Tibial nerve (tissue), 4 donors: ENCODE measurements around the gene MAP1LC3B. TPM values are rescaled to one million over a fixed set of nuclear protein-coding genes. Genes with fewer than 3 reads are reported as not detected.

ENCODE experiments used
- DNase-seq, 2 donors: peaks; one replicate each; pipeline ENCODE4 v3.0.0-alpha.2; 2019; ENCODE audit warnings: low spot score in 2 of 2
- H3K27ac ChIP-seq, 4 donors: fragments of 200-600 bp; sonication (generic) in 3 of 4; one replicate each; pipeline ENCODE4 v1.5.1; 2017 to 2019; ENCODE audit warnings: mild to moderate bottlenecking in 1 of 4
- H3K27me3 ChIP-seq, 2 donors: fragments of 200-600 bp; sonication (generic) in 1 of 2; one replicate each; pipeline versions ENCODE4 v1.5.1 to v1.6.0; 2017 to 2019
- H3K36me3 ChIP-seq, 3 donors: fragments of 200-600 bp; sonication (generic); one replicate each; pipeline ENCODE4 v1.5.1; 2018 to 2019
- H3K4me1 ChIP-seq, 4 donors: fragments of 200-600 bp; sonication (generic) in 3 of 4; one replicate each; pipeline ENCODE4 v1.5.1; 2017 to 2019
- H3K4me3 ChIP-seq, 4 donors: fragments of 200-600 bp; sonication (generic) in 3 of 4; one replicate each; pipeline ENCODE4 v1.5.1; 2017 to 2019; ENCODE audit warnings: mild to moderate bottlenecking in 1 of 4, moderate library complexity in 1 of 4
- H3K9me3 ChIP-seq, 4 donors: fragments of 200-600 bp; sonication (generic) in 3 of 4; one replicate each; pipeline ENCODE4 v1.5.1; 2017 to 2019
- CTCF ChIP-seq, 5 experiments: fragments of 200-600 bp in 3 of 5; fragments of 450-650 bp in 2 of 5; sonication (generic) in 3 of 5; IDR thresholded peaks; one replicate each; pipeline ENCODE4 v1.5.1; 2016 to 2019; ENCODE audit warnings: antibody characterized with exemption in 5 of 5, mild to moderate bottlenecking in 3 of 5, moderate library complexity in 2 of 5
- EP300 ChIP-seq, 2 donors: sonication (generic); formaldehyde crosslinking; IDR thresholded peaks; one replicate each; pipeline ENCODE4 v1.6.1; 2017; ENCODE audit warnings: antibody characterized with exemption in 2 of 2, mild to moderate bottlenecking in 1 of 2
- POLR2A ChIP-seq, 2 donors: fragments of 450-650 bp; IDR thresholded peaks; one replicate each; pipeline ENCODE4 v1.6.1; 2017; ENCODE audit warnings: antibody characterized with exemption in 2 of 2, mild to moderate bottlenecking in 2 of 2, moderate library complexity in 2 of 2
- WGBS, 2 donors: methylation state at CpG; one replicate each; pipeline ENCODE4 v1.1.5; 2018; 5-methylcytosine and 5-hydroxymethylcytosine counted together
- total RNA-seq, 4 donors: library from RNA; depleted of rRNA; stranded (reverse); fragments of >200 nt; gene quantifications; one replicate each; pipeline ENCODE4 v1.1.0, GENCODE V29; 2016

MAP1LC3B gene
- total RNA-seq, 4 donors from 2014 or later: 60.9 to 78.1 (median 68.2) TPM

GRCh38 chr16:87391324-87391949 is 699 bp upstream of the MAP1LC3B start:
- H3K27ac ChIP-seq: peak overlapping the region; percentile 98 to 100 (median 100)
- DNase-seq: peak; percentile 52 to 57
- H3K4me1 ChIP-seq: peaks cover 6 to 62% (median 34%) of the 10 kb centered on the region in 4 donors
- H3K9me3 ChIP-seq: no peaks in the 10 kb centered on the region
- no peaks in the 10 kb centered on the region for H3K36me3 ChIP-seq
- TF ChIP-seq EP300 (IDR thresholded peaks at IDR 0.05) (no peak), CTCF (IDR thresholded peaks at IDR 0.05) (peak in 1 of 5 experiments; percentile 7)
- H3K27me3 ChIP-seq: no peaks in the 10 kb centered on the region
- H3K4me3 ChIP-seq: peak overlapping the region; percentile 46 to 88 (median 81)
- WGBS, 2 donors: 8 to 14% methylated on average over 21 to 30 of the region's 44 CpGs

- WGBS, 2 donors: 1% methylated on average over 29 to 51 of the region's 53 CpGs
- Histone ChIP-seq H3K4me3 (peak overlapping the region; percentile 74 to 88 (median 81)), H3K27ac (peak overlapping the region; percentile 81 to 100 (median 99)), H3K9me3 (no peaks in the 10 kb centered on the region), H3K36me3 (no peaks in the 10 kb centered on the region), H3K4me1 (peaks cover 6 to 56% (median 25%) of the 10 kb centered on the region in 4 donors), H3K27me3 (no peaks in the 10 kb centered on the region)
- no peak for DNase-seq
- TF ChIP-seq EP300 (IDR thresholded peaks at IDR 0.05) (no peak), CTCF (IDR thresholded peaks at IDR 0.05) (peak in 3 of 5 experiments; percentile 25 to 37 (median 34)), POLR2A (IDR thresholded peaks at IDR 0.05) (no peak)
These were observed 914 bp downstream of the MAP1LC3B start for GRCh38 chr16:87392821-87393679.

GRCh38 chr16:87393680-87394055 is 1.5 kb downstream of the MAP1LC3B start:
- H3K4me1 ChIP-seq: peaks cover 6 to 52% (median 24%) of the 10 kb centered on the region in 4 donors

GRCh38 chr16:87395181-87395842 is 3.2 kb downstream of the MAP1LC3B start:
- Histone ChIP-seq H3K36me3 (peaks cover 0 to 19% (median 14%) of the 10 kb centered on the region in 3 donors), H3K27me3 (no peaks in the 10 kb centered on the region), H3K27ac (no peak overlapping the region), H3K4me3 (no peak overlapping the region), H3K9me3 (no peaks in the 10 kb centered on the region), H3K4me1 (peaks cover 6 to 45% (median 22%) of the 10 kb centered on the region in 4 donors)
- TF ChIP-seq EP300 (IDR thresholded peaks at IDR 0.05): no peak
- TF ChIP-seq POLR2A (IDR thresholded peaks at IDR 0.05): no peak
- TF ChIP-seq CTCF (IDR thresholded peaks at IDR 0.05): no peak
- WGBS, 2 donors: 60 to 62% methylated on average over 7 of the region's 7 CpGs
- DNase-seq: no peak

More at GRCh38 chr16:87393680-87394055, 1.5 kb downstream of the MAP1LC3B start:
- no peak for TF ChIP-seq POLR2A (IDR thresholded peaks at IDR 0.05)
- no peak for TF ChIP-seq CTCF (IDR thresholded peaks at IDR 0.05)
- TF ChIP-seq EP300 (IDR thresholded peaks at IDR 0.05): no peak
- no peaks in the 10 kb centered on the region for H3K27me3 ChIP-seq
- peak overlapping the region in 3 of 4 donors; percentile 74 to 84 (median 78) for H3K4me3 ChIP-seq
- 77 to 78% methylated on average over 6 of the region's 6 CpGs for WGBS, 2 donors
- no peak for DNase-seq
- H3K36me3 ChIP-seq: peaks cover 0 to 2% (median 2%) of the 10 kb centered on the region in 3 donors
- H3K9me3 ChIP-seq: no peaks in the 10 kb centered on the region
- peak overlapping the region; percentile 81 to 100 (median 99) for H3K27ac ChIP-seq
